Astrocyte (in vitro differentiated cells and primary cell): ENCODE results near the gene CIB1.

Experiments
- EZH2 ChIP-seq: IDR thresholded peaks from 2 replicates; pipeline ENCODE4 v1.6.1; 2012; ENCODE audit warnings: mild to moderate bottlenecking, low read length, inconsistent platforms; ENCODE audit not compliant: insufficient read depth
- TF ChIP-seq, protein P1 (sequence below): IDR thresholded peaks from 2 replicates; pipeline ENCODE4 v1.5.1; 2011; ENCODE audit warnings: low read depth, mild to moderate bottlenecking, inconsistent platforms, low read length, moderate library complexity; ENCODE audit not compliant: insufficient read depth

DNA sequence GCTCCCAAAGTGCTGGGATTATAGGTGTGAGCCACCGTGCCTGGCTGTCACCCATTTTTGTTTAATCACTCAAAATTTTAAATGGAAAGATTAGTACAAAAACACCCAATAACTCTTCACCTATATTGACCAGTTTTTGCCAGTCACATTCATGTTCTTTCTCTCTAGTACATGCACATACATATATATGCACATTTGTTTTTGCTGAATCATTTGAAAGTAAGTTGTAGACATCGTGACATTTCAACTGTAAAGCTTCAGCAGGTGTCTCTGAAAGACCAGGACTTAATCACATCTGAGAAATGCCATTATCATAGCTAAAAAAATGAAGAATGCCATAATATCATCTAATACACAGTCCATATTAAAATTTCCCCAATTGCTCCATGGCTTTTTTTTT is 39.1 kb downstream of the CIB1 start:
- TF ChIP-seq, protein P1, sequence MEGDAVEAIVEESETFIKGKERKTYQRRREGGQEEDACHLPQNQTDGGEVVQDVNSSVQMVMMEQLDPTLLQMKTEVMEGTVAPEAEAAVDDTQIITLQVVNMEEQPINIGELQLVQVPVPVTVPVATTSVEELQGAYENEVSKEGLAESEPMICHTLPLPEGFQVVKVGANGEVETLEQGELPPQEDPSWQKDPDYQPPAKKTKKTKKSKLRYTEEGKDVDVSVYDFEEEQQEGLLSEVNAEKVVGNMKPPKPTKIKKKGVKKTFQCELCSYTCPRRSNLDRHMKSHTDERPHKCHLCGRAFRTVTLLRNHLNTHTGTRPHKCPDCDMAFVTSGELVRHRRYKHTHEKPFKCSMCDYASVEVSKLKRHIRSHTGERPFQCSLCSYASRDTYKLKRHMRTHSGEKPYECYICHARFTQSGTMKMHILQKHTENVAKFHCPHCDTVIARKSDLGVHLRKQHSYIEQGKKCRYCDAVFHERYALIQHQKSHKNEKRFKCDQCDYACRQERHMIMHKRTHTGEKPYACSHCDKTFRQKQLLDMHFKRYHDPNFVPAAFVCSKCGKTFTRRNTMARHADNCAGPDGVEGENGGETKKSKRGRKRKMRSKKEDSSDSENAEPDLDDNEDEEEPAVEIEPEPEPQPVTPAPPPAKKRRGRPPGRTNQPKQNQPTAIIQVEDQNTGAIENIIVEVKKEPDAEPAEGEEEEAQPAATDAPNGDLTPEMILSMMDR, result no peak
- TF ChIP-seq EZH2, result no peak
